ENCODE measurements around the gene CTNNA2.

GRCh38 chr2:80292474-80292873, 779.6 kb downstream of the CTNNA2 start:
- TF ChIP-seq ZNF398 (CRISPR knock-in tag; IDR thresholded peaks at IDR 0.05) (no peak), YBX1 (IDR thresholded peaks at IDR 0.05) (no peak), TCFL5 (CRISPR knock-in tag; conservative IDR thresholded peaks at IDR 0.05) (no peak), POLR2A (conservative IDR thresholded peaks at IDR 0.05) (no peak), UBTF (IDR thresholded peaks at IDR 0.05; ENCODE audit: borderline replicate concordance in 1 of 2, low read depth in 2 of 2, low read length in 2 of 2) (no peak), DEAF1 (CRISPR knock-in tag; IDR thresholded peaks at IDR 0.05) (no peak), ZKSCAN3 (CRISPR knock-in tag; IDR thresholded peaks at IDR 0.05) (no peak), CHD2 (IDR thresholded peaks at IDR 0.05; ENCODE audit: low read depth, low read length) (no peak), CTCF (IDR thresholded peaks at IDR 0.05 in 2 of 3, conservative IDR thresholded peaks at IDR 0.05 in 1 of 3; ENCODE audit: insufficient read depth in 2 of 3, low read depth in 1 of 3, low read length in 3 of 3) (no peak)

All from K562 (cell line).